A673 (cell line): ENCODE results near the gene LRRC37A.
"Not testable (repeated sequence)": the region's sequence is repeated elsewhere in the genome, so short reads cannot be mapped to it uniquely, and the experiment has no call there.

Experiments used
- CTCF ChIP-seq: fragments of 300-800, 200-600 bp; sonication (generic); conservative IDR thresholded peaks from 2 replicates; pipeline ENCODE4 v1.5.1; 2017; ENCODE audit warnings: low read depth, mild to moderate bottlenecking, antibody characterized with exemption, low read length, moderate library complexity, mixed read lengths
- EZH2 ChIP-seq: fragments of 200-600 bp; sonication (generic); IDR thresholded peaks from 2 replicates; pipeline ENCODE4 v1.6.1; 2017; ENCODE audit warnings: borderline replicate concordance, low read depth, mild to moderate bottlenecking, mixed read lengths, antibody characterized with exemption, low read length; ENCODE audit not compliant: poor library complexity, severe bottlenecking

- not testable (repeated sequence) for TF ChIP-seq CTCF, EZH2
These were observed 78.5 kb downstream of the LRRC37A start for GRCh38 chr17:46373418-46373817.
